HG03135 (cell line): Measurements from ENCODE around the gene DYSF.

ENCODE experiments used
- ATAC-seq: cut with Tn5 transposase; IDR thresholded peaks from one replicate; pipeline ENCODE4 v1.9.1; 2021; ENCODE audit warnings: mild to moderate bottlenecking, moderate library complexity; ENCODE audit not compliant: unreplicated experiment

Gene DYSF

GRCh38 chr2:71598526-71598925 is 145.2 kb downstream of the DYSF start:
- ATAC-seq: no peak

- no peak for ATAC-seq
These were observed 145.7 kb downstream of the DYSF start for GRCh38 chr2:71599038-71599437.

GRCh38 chr2:71599646-71600236 is 146.4 kb downstream of the DYSF start:
- no peak for ATAC-seq

- ATAC-seq: no peak
These were observed 147.2 kb downstream of the DYSF start for GRCh38 chr2:71600555-71600954.

- ATAC-seq: no peak
These were observed 148.1 kb downstream of the DYSF start for GRCh38 chr2:71601136-71602114.

GRCh38 chr2:71602115-71602495 is 148.7 kb downstream of the DYSF start:
- no peak for ATAC-seq

GRCh38 chr2:71602581-71602980 is 149.2 kb downstream of the DYSF start:
- no peak for ATAC-seq

- no peak for ATAC-seq
These were observed 150.0 kb downstream of the DYSF start for GRCh38 chr2:71603311-71603811.

GRCh38 chr2:71603851-71604725 is 150.7 kb downstream of the DYSF start:
- ATAC-seq: no peak

- no peak for ATAC-seq
These were observed 151.4 kb downstream of the DYSF start for GRCh38 chr2:71604726-71605120.

GRCh38 chr2:71605173-71605641 is 151.8 kb downstream of the DYSF start:
- no peak for ATAC-seq

- no peak for ATAC-seq
These were observed 152.4 kb downstream of the DYSF start for GRCh38 chr2:71605781-71606241.

- ATAC-seq: no peak
These were observed 152.9 kb downstream of the DYSF start for GRCh38 chr2:71606244-71606643.

- ATAC-seq: no peak
These were observed 154.0 kb downstream of the DYSF start for GRCh38 chr2:71607151-71607889.

GRCh38 chr2:71608034-71608433 is 154.7 kb downstream of the DYSF start:
- ATAC-seq: no peak

GRCh38 chr2:71608441-71608840 is 155.1 kb downstream of the DYSF start:
- ATAC-seq: no peak

GRCh38 chr2:71609029-71609428 is 155.7 kb downstream of the DYSF start:
- no peak for ATAC-seq

- no peak for ATAC-seq
These were observed 156.1 kb downstream of the DYSF start for GRCh38 chr2:71609441-71609840.

GRCh38 chr2:71609958-71610357 is 156.6 kb downstream of the DYSF start:
- ATAC-seq: no peak

- ATAC-seq: no peak
These were observed 157.3 kb downstream of the DYSF start for GRCh38 chr2:71610671-71611070.
